ENCODE data around the gene SPECC1.
A peak's percentile ranks its signal among the peaks of the same experiment; 100 is the strongest.

The SPECC1 gene

DNA sequence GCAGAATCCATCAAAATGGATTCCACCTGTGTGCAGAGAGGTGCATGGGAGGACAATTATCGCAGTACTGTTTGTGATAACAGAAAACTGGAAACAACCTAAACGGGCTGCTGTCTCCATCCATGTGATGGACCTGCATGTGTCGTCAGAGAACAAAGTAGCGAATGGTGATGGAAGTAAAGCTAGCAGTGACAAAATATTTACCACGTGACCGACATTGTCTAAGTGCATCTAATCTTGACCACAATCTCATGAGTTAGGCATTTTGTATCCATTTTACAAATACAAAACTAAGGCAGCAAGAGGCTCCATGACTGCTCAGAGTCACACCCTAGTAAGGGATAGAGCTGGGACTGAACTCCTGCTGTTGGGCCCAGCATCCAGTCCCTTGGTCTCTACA lies 270.9 kb downstream of the SPECC1 start:
- H4K8ac ChIP-seq (ENCODE audit: low read depth, low read length) = no peak overlapping the region
- no peaks in the 10 kb centered on the region for H3K4me1 ChIP-seq (ENCODE audit: control insufficient read depth in 1 of 2, insufficient read depth in 2 of 2, low read length in 2 of 2)
- no peaks in the 10 kb centered on the region for H3K79me2 ChIP-seq (ENCODE audit: control insufficient read depth, insufficient read depth, low read length, poor library complexity)
- H2BK12ac ChIP-seq (ENCODE audit: low read length) = no peak overlapping the region
- H3K9ac ChIP-seq (ENCODE audit: low read length) = no peak overlapping the region
- H3K9me3 ChIP-seq (ENCODE audit: insufficient read depth, low read depth, low read length) = peaks cover 3% of the 10 kb centered on the region
- no peak overlapping the region for H3K14ac ChIP-seq (ENCODE audit: low read length)
- WGBS (ENCODE audit: extremely low coverage, insufficient coverage, insufficient read length) = no CpG with 5 or more reads among the region's 6 CpGs
- H3K23ac ChIP-seq (ENCODE audit: low read length) = no peak overlapping the region
- H3K27ac ChIP-seq (ENCODE audit: low read depth, low read length) = no peak overlapping the region
- no peak overlapping the region for H2AFZ ChIP-seq (ENCODE audit: insufficient read depth, low read length, poor library complexity)
- no peak overlapping the region for H3K4me3 ChIP-seq (ENCODE audit: low read depth, low read length)
- DNase-seq = no peak
- no peak overlapping the region for H3K4ac ChIP-seq (ENCODE audit: low read depth, low read length)
- no peak overlapping the region for H2BK5ac ChIP-seq (ENCODE audit: low read depth, low read length, poor library complexity)
- H3K4me2 ChIP-seq (ENCODE audit: low read length) = no peak overlapping the region
- no peak overlapping the region for H2BK120ac ChIP-seq (ENCODE audit: insufficient read depth, low read length, poor library complexity)
- H2AK5ac ChIP-seq (ENCODE audit: low read length) = no peak overlapping the region
- H4K91ac ChIP-seq (ENCODE audit: low read depth, low read length) = no peak overlapping the region
- H3K18ac ChIP-seq (ENCODE audit: low read length) = no peak overlapping the region
- no peaks in the 10 kb centered on the region for H3K79me1 ChIP-seq (ENCODE audit: low read length)
- H4K12ac ChIP-seq (ENCODE audit: low read depth, low read length) = no peak overlapping the region
- peaks cover 37 to 50% of the 10 kb centered on the region in 2 experiments for H3K36me3 ChIP-seq (ENCODE audit: control insufficient read depth in 1 of 2, insufficient read depth in 2 of 2, low read length in 2 of 2)
- H3K27me3 ChIP-seq (ENCODE audit: insufficient read depth, low read length) = no peaks in the 10 kb centered on the region

DNA sequence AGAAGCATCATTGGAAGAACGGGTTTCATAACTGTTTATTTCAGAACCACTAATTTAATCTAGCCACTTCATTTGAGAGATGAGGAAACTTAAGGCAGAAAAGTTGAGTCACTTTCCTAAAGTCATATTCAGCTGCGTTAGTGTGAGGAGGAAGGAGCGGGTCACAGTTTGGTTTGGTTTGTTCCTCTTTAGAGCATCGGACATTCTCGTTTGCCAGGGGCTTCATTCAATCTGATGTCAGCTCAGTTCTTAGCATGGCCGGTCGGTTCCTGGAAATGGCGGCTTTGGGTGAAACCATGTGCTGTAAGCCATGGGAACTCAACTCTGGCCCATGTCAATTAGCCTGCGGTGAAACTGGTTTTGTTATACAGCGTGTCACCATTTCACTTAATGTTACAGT lies 271.7 kb downstream of the SPECC1 start:
- Histone ChIP-seq H3K4me3 (ENCODE audit: low read depth, low read length) (no peak overlapping the region), H3K23ac (ENCODE audit: low read length) (no peak overlapping the region), H3K14ac (ENCODE audit: low read length) (no peak overlapping the region), H3K27ac (ENCODE audit: low read depth, low read length) (no peak overlapping the region), H2BK120ac (ENCODE audit: insufficient read depth, low read length, poor library complexity) (no peak overlapping the region), H4K91ac (ENCODE audit: low read depth, low read length) (no peak overlapping the region), H2BK12ac (ENCODE audit: low read length) (no peak overlapping the region), H3K9ac (ENCODE audit: low read length) (no peak overlapping the region), H3K79me2 (ENCODE audit: control insufficient read depth, insufficient read depth, low read length, poor library complexity) (no peaks in the 10 kb centered on the region), H3K4me1 (ENCODE audit: control insufficient read depth in 1 of 2, insufficient read depth in 2 of 2, low read length in 2 of 2) (no peaks in the 10 kb centered on the region), H3K4me2 (ENCODE audit: low read length) (no peak overlapping the region), H3K79me1 (ENCODE audit: low read length) (no peaks in the 10 kb centered on the region), H2AK5ac (ENCODE audit: low read length) (no peak overlapping the region), H2AFZ (ENCODE audit: insufficient read depth, low read length, poor library complexity) (no peak overlapping the region), H3K9me3 (ENCODE audit: insufficient read depth, low read depth, low read length) (peaks cover 3% of the 10 kb centered on the region), H3K27me3 (ENCODE audit: insufficient read depth, low read length) (no peaks in the 10 kb centered on the region), H4K8ac (ENCODE audit: low read depth, low read length) (no peak overlapping the region), H2BK5ac (ENCODE audit: low read depth, low read length, poor library complexity) (no peak overlapping the region), H3K4ac (ENCODE audit: low read depth, low read length) (no peak overlapping the region), H3K18ac (ENCODE audit: low read length) (no peak overlapping the region), H3K36me3 (ENCODE audit: control insufficient read depth in 1 of 2, insufficient read depth in 2 of 2, low read length in 2 of 2) (peaks cover 41 to 52% of the 10 kb centered on the region in 2 experiments), H4K12ac (ENCODE audit: low read depth, low read length) (no peak overlapping the region)
- DNase-seq = no peak
- WGBS (ENCODE audit: extremely low coverage, insufficient coverage, insufficient read length) = no CpG with 5 or more reads among the region's 10 CpGs

DNA sequence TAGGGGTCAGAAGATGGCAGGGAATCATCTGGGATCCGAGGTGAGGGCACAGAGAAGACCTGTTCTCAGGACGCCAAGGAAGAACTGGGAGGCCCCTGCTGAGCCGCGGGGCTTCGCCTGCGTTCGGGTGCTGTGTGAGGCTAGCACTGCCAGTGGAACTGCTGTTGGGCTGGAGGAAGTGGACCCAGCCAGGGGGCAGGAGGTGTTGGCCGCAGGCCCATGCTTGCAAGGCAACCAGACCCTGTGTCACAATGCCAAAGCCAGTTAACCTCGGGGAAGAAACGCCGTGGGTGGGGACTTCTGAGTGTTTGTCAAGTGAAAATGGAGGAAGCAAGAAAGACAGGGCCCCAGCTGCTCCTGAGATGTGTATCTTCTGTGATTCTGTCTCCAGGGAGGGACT lies 272.7 kb downstream of the SPECC1 start:
- Histone ChIP-seq H2BK120ac (ENCODE audit: insufficient read depth, low read length, poor library complexity) (no peak overlapping the region), H3K4me1 (ENCODE audit: control insufficient read depth in 1 of 2, insufficient read depth in 2 of 2, low read length in 2 of 2) (no peaks in the 10 kb centered on the region), H3K79me1 (ENCODE audit: low read length) (no peaks in the 10 kb centered on the region), H3K79me2 (ENCODE audit: control insufficient read depth, insufficient read depth, low read length, poor library complexity) (no peaks in the 10 kb centered on the region), H4K91ac (ENCODE audit: low read depth, low read length) (no peak overlapping the region), H2AK5ac (ENCODE audit: low read length) (no peak overlapping the region), H4K8ac (ENCODE audit: low read depth, low read length) (no peak overlapping the region), H3K4me2 (ENCODE audit: low read length) (no peak overlapping the region), H3K14ac (ENCODE audit: low read length) (no peak overlapping the region), H2BK5ac (ENCODE audit: low read depth, low read length, poor library complexity) (no peak overlapping the region), H3K18ac (ENCODE audit: low read length) (peak overlapping the region; percentile 9), H4K12ac (ENCODE audit: low read depth, low read length) (no peak overlapping the region), H3K23ac (ENCODE audit: low read length) (no peak overlapping the region), H2BK12ac (ENCODE audit: low read length) (no peak overlapping the region), H3K9me3 (ENCODE audit: insufficient read depth, low read depth, low read length) (peaks cover 3% of the 10 kb centered on the region), H3K4ac (ENCODE audit: low read depth, low read length) (no peak overlapping the region), H3K36me3 (ENCODE audit: control insufficient read depth in 1 of 2, insufficient read depth in 2 of 2, low read length in 2 of 2) (peaks cover 45 to 58% of the 10 kb centered on the region in 2 experiments), H2AFZ (ENCODE audit: insufficient read depth, low read length, poor library complexity) (no peak overlapping the region), H3K27ac (ENCODE audit: low read depth, low read length) (no peak overlapping the region), H3K4me3 (ENCODE audit: low read depth, low read length) (no peak overlapping the region), H3K27me3 (ENCODE audit: insufficient read depth, low read length) (no peaks in the 10 kb centered on the region), H3K9ac (ENCODE audit: low read length) (no peak overlapping the region)
- peak in 1 of 2 donors; percentile 26 for DNase-seq
- no CpG with 5 or more reads among the region's 11 CpGs for WGBS (ENCODE audit: extremely low coverage, insufficient coverage, insufficient read length)

DNA sequence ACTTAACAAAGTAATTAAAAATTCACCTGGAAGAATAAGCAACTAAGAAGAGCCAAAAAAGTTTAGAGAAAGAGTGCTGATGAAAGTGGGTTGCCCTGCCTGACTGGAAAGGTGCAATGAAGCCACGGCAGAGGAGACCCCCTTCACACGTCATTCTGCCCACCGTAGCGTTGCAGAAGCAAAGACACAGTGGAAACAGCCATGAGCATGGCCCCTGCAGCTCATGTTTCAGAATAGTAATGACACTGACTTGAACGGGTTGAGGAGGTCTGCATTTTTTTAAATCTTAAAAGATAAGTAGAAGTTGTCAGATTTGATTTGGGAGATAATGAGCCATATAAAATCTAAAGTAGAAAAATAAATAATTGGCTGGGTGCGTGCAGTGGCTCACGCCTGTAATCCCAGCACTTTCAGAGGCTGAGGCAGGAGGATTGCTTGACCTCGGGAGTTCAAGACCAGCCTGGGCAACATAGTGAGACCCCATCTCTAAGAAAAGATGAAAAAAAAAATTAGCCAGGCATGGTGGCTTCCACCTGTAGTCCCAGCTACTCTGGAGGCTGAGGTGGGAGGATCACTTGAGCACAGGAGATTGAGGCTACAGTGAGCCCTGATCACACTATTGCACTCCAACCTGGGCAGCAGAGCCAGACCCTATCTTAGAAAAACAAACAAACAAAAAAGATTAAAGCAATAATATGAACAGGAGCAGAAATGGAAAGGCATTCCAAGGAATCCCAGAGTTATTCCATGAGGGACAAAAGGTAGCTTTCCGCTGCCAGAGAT lies 273.6 kb downstream of the SPECC1 start:
- Histone ChIP-seq H4K8ac (ENCODE audit: low read depth, low read length) (no peak overlapping the region), H3K4me2 (ENCODE audit: low read length) (no peak overlapping the region), H3K4me3 (ENCODE audit: low read depth, low read length) (no peak overlapping the region), H3K27ac (ENCODE audit: low read depth, low read length) (no peak overlapping the region), H3K4ac (ENCODE audit: low read depth, low read length) (no peak overlapping the region), H2BK5ac (ENCODE audit: low read depth, low read length, poor library complexity) (no peak overlapping the region), H3K4me1 (ENCODE audit: control insufficient read depth in 1 of 2, insufficient read depth in 2 of 2, low read length in 2 of 2) (no peaks in the 10 kb centered on the region), H3K14ac (ENCODE audit: low read length) (no peak overlapping the region), H3K9me3 (ENCODE audit: insufficient read depth, low read depth, low read length) (peaks cover 3% of the 10 kb centered on the region), H3K23ac (ENCODE audit: low read length) (no peak overlapping the region), H3K27me3 (ENCODE audit: insufficient read depth, low read length) (no peaks in the 10 kb centered on the region), H2AK5ac (ENCODE audit: low read length) (no peak overlapping the region), H3K79me2 (ENCODE audit: control insufficient read depth, insufficient read depth, low read length, poor library complexity) (no peaks in the 10 kb centered on the region), H2BK120ac (ENCODE audit: insufficient read depth, low read length, poor library complexity) (no peak overlapping the region), H4K91ac (ENCODE audit: low read depth, low read length) (no peak overlapping the region), H3K18ac (ENCODE audit: low read length) (no peak overlapping the region), H4K12ac (ENCODE audit: low read depth, low read length) (no peak overlapping the region), H2AFZ (ENCODE audit: insufficient read depth, low read length, poor library complexity) (no peak overlapping the region), H3K79me1 (ENCODE audit: low read length) (no peaks in the 10 kb centered on the region), H2BK12ac (ENCODE audit: low read length) (no peak overlapping the region), H3K36me3 (ENCODE audit: control insufficient read depth in 1 of 2, insufficient read depth in 2 of 2, low read length in 2 of 2) (peaks cover 43 to 54% of the 10 kb centered on the region in 2 experiments), H3K9ac (ENCODE audit: low read length) (no peak overlapping the region)
- DNase-seq = no peak
- no CpG with 5 or more reads among the region's 9 CpGs for WGBS (ENCODE audit: extremely low coverage, insufficient coverage, insufficient read length)

All from trophoblast cell (in vitro differentiated cells and primary cell).